HG03060 (cell line): Measurements from ENCODE around the gene PLBD1.

ENCODE experiments used
- ATAC-seq: cut with Tn5 transposase; IDR thresholded peaks from one replicate; pipeline ENCODE4 v1.9.1; 2021; ENCODE audit warnings: low read depth, moderate number of reproducible peaks; ENCODE audit not compliant: unreplicated experiment

Gene PLBD1

DNA sequence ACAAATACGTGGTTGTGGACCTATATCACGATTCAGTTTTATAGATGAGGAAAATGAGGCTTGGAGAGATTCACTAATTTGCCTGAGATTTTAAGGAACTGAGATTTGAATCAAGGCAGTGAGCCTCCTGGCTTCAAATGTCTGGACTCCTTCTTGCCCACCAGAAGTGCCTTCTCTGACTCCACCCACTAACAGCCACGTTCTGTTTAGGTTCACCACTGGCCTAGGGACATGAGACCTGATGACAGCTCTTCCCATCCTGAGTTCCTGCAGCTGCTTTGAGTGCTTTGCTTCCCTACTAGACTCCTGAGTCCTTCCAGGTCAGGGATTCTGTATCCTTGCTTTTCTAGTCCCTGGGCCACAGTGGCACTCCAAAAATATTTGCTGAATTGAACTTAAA, 57.1 kb downstream of the PLBD1 start:
- ATAC-seq: no peak

DNA sequence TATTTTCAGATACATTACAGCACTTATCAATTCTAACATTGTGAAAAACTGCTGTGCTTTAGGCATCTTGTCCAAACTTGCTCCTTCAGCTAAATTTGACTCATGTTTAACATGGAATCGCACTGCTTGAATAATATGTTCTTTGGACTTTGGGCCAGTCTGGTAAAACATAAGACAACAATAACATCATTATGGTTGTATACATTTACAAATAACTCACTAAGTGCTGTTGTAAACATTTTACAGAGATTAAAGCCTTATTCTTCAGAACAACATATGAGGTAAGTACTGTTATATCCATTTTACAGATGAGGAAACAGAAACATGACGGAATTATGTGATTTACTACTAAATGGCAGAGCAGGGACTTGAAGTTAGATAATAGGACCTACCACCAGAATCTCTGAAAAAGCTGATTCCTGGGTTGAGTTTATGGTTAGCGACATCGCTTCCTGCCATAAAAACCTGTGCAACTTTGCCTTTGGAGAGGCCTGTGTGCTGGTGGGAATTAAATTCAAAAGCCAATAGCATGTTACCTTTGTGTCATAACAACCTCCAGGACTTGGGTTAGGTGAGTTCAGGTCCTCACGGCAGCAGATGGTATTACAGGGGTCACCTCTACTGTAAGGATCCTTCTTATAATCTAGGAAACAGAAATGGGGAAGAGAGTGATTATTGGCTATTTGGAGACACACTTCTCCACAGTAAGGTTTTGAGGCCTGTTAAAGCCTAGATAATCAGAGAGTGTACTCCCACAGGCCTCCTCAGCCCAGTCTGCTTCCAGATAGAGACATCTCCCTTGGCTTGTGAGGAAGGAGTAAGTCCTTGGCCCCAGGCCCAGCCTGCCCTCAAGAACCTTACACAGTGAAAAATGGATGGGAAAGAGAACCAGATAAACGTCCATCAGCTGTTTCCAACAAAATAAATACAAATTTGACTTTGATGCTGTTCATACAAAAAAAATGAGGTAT, 61.8 kb downstream of the PLBD1 start:
- ATAC-seq: no peak

GRCh38 chr12:14495326-14495725, 72.4 kb downstream of the PLBD1 start:
- no peak for ATAC-seq

- ATAC-seq: no peak
These were observed 84.8 kb downstream of the PLBD1 start for GRCh38 chr12:14482886-14483285.

DNA sequence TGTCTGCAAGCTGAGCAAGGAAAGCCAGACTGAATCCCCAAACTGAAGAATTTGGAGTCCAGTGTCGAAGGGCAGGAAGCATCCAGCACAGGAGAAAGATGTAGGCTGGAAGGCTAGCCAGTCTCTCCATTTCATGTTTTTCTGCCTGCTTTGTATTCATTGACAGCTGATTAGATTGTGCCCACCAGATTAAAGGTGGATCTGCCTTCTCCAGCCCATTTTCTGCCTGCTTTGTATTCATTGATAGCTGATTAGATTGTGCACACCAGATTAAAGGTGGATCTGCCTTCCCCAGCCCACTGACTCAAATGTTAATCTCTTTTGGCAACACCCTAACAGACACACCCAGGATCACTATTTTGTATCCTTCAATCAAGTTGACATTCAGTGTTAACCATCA, 85.3 kb downstream of the PLBD1 start:
- no peak for ATAC-seq

GRCh38 chr12:14481201-14481600, 86.5 kb downstream of the PLBD1 start:
- no peak for ATAC-seq

- ATAC-seq: no peak
These were observed 88.7 kb downstream of the PLBD1 start for GRCh38 chr12:14479004-14479403.

- ATAC-seq: no peak
These were observed 93.9 kb downstream of the PLBD1 start for GRCh38 chr12:14473707-14474287.

GRCh38 chr12:14471497-14471896, 96.2 kb downstream of the PLBD1 start:
- ATAC-seq: no peak

- ATAC-seq: no peak
These were observed 107.4 kb downstream of the PLBD1 start for GRCh38 chr12:14460212-14460841.

DNA sequence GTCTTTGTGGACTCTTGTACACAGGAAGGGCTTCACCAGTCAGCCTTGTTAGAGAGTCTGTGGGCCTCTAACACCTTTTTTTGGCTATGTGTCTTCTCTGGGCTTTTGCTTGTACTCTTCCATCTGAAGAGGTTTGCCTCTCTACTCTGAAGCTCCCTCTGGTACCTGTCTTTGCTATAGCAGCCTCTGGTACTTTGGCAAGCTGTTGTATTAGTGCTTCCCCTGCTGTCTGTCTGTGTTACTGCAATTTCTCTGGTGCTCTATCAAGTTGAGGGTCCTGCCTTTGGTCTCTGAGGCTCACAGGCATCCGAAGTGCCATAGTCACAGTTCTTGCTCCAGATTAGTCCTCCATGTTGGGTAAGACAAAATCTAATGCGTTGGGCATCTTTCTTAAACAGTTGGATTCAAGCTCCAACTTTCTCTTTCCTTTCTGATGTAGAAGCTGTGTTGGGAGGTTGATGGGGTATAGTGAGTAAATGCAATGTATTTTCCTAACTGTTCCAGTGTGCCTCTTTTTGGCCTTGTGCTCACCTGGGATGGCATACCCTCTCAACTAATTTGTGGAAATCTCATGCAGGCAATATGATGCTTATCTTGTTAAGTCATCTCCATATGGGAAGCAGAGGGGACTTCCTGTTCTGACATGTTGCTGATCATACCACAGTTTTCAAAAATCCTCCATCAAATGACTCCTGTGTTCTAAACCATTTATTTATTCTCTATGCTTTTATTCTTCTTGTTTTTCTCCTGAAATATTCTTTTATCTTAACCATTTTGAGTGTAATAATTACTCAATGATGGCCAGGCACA, 113.4 kb downstream of the PLBD1 start:
- ATAC-seq: peak; percentile 60
